NCI-H526 treated with DMSO at 0.1 percent for 48 hours (cell line): ENCODE results near the gene PCDH9.
"Not testable (repeated sequence)": the region's sequence is repeated elsewhere in the genome, so short reads cannot be mapped to it uniquely, and the experiment has no call there.

Experiments
- DNase-seq: peaks from one replicate; lab custom pipeline; 2025; lab: John Stamatoyannopoulos, UW

Gene PCDH9

GRCh38 chr13:66657165-66657881, 572.8 kb downstream of the PCDH9 start:
- DNase-seq = no peak

- DNase-seq = no peak
Measured at GRCh38 chr13:66655847-66656454, 574.2 kb downstream of the PCDH9 start.

DNA sequence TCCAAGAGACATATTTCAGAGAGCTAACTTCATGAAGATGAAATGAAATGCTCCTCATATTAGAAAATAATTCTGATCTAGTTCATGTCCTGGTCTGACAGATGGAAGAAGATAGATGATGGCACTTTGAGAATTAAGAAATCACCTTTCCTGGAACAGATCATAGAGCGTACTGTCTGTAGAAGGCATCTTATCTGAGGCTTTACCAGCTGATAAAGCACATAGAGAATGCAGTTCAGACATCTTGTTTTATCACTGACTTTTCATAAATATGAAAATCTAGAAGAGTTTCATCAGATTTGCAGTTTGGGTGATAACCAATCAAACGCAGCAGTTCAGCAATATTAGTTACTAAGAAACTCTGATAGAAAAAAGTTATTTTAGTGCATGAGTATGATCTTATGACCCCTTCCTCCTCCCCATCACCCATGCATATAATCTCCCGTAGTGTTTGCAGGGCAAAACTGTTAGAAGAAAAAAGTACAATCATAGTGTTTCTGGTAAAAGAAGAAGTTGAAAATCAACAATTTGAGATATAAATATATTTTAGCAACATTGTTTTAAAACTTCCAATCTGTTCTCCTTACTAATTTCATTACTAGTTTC, 585.2 kb downstream of the PCDH9 start:
- DNase-seq = no peak

GRCh38 chr13:66640231-66640630, 589.9 kb downstream of the PCDH9 start:
- no peak for DNase-seq

DNA sequence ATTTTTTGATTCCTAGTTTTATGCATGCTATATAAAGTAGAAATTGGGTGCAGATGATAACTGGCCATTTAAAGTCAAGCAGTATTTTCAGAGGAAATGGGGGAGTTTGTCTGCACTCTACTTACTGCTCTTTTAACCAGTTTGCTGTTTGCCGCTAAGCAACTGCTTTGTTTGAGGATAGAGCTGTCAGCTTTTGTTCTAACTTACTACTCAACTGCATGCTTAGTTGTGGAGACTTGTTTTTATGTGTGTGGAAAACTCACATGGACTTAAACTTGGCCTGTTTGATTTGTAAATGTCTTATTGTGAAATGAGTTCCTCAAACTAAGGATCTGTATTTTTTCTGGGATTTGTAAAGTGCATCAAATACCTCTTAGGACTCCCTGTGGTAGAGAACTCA, 591.1 kb downstream of the PCDH9 start:
- DNase-seq = no peak

- no peak for DNase-seq
Measured at GRCh38 chr13:66635526-66635925, 594.6 kb downstream of the PCDH9 start.

DNA sequence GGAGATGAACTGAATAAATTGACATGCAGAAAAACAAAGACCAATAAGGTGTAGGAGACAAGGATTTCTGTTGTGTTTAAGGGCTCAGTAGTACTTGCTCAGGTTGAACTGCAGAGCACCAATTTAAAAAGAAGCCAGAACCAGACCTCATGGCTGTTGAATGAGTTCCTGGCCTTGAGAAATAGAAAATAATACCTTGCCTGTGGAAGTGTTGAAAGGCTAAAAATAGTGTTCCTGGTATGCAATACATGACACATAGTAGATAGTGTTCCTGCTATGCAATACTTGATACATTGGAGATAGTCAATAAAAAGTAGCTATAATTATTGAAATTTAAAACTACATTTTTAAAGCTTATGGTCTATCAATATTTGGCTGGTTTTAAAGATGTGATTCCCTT, 595.8 kb downstream of the PCDH9 start:
- no peak for DNase-seq

DNA sequence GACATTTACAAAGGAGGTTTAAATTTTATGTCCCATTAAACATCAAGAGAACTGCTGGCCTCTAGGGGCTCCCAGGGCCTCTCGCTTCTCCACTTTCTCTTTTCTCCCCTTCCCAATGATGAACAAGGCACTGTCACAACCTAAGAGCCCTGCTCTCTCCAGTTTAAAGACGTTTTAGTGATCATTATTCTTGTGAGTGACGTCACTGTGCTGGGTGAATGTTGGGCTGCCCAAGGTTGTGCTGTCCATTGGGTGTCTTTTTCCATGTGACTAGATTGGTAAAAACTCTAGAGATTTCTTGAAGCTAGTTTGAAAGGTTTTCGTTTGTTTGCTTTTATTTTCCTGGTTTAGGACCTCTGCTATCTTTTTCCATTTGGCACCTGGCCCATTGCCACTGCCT, 602.6 kb downstream of the PCDH9 start:
- DNase-seq = no peak

GRCh38 chr13:66624302-66624701, 605.8 kb downstream of the PCDH9 start:
- DNase-seq = no peak

DNA sequence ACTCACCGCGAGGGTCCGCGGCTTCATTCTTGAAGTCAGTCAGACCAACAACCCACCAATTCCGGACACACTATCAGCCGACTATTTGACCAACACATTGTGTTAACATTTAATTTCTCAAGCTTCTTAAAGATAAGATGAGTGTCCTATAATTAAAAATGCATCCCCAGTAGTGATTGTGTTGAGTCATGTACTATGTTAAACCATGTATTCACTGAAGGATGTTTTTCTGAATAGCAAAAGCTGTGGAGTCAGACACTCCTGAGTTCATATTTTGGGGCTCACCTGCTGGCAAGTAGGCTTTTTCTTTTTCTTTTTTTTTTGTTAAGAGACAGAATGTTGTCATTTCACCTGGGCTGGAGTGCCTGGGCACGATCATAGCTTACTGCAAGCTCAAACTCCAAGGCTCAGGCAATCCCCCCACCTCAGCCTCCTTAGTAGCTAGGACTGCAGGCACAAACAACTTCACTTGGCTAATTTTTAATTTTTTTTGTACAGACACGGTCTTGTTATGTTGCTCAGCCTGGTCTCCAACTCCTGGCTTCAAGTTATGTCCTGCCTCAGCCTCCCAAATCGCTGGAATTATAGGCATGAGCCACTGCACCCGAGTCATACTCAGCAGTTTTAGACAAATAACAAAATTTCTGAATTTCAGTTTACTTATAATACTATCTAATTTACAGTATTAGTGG, 606.9 kb downstream of the PCDH9 start:
- no peak for DNase-seq

GRCh38 chr13:66621906-66622447, 608.2 kb downstream of the PCDH9 start:
- not testable (repeated sequence) for DNase-seq

DNA sequence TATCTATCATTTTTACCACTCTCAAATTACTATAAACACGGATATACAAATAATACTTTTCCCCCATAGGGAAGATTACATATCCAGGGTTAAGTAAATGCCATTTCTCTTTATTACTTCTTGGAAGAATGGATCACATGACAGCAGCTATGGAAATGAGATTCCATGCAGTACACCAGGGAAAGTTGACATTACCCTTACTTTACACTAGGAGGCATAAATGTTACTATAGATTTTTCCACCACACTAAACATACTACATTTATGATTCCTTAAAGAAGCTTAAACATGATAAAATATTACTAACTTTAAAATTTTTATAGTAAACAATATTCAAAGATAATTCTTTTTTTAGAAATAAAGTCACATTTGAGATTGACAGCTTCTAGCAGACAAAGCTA, 611.4 kb downstream of the PCDH9 start:
- peak; percentile 49 for DNase-seq

- DNase-seq = no peak
Measured at GRCh38 chr13:66617786-66618185, 612.4 kb downstream of the PCDH9 start.

- no peak for DNase-seq
Measured at GRCh38 chr13:66612983-66613382, 617.2 kb downstream of the PCDH9 start.

DNA sequence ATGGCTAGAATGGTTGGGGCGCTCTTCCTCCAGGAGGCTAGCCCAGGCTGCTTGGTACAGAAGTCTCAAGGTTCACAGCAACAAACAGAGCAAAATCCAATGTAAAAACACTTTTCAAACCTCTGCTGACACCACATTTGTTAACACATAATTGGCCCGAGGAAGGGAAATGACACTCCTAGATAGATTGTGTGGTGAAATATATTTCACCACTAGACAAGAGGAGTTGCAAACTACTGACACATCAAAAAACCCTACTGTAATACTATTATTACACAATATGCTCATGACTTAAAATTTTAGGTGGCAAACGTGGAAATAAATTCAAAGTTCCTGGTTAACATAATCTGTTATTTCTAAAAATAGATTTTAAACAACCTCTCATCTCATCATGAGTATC, 643.6 kb downstream of the PCDH9 start:
- DNase-seq = no peak

DNA sequence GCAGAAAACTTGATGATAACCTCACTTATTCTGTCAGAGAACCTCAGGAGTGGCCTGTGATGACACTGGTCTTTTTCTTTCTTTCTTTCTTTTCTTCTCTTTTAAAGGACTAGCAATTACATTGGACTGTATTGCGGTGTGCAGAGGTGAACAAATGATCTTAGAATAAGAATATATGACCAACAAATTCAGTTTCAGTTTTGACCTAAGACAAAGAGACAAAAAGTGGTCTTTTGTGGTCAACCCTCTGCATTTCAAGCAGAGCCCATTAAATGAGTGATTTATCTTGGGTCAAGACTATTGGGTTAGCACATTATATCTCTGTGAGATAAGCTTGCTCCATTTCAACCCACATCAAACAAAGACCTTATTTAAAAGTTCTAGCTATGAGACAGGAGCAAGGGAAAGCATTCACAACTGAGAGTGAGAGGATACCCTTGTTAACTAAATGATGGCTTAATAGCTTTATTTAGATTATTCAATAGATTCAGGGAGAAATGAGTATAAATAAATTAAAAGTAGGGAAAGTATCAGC, 644.4 kb downstream of the PCDH9 start:
- no peak for DNase-seq

GRCh38 chr13:66581675-66582074, 648.5 kb downstream of the PCDH9 start:
- no peak for DNase-seq

DNA sequence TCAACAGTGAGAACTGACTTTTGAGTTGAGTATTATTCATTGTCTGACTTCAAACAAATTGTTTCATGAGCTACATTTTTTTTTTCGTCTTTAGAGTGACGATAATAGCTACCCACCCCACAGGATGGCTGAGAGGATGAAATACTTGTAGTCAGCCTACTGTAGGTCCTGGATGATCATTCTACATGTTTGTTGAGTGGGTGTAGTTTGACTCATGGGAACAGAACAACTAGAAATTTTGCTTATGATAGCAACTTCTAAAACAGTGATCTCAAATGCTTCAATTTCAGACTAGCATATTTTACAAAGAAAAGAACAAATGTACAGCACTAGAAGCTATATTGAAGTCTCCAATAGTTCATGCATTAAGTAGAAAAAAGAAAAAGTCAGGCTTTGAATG, 651.8 kb downstream of the PCDH9 start:
- DNase-seq = no peak

DNA sequence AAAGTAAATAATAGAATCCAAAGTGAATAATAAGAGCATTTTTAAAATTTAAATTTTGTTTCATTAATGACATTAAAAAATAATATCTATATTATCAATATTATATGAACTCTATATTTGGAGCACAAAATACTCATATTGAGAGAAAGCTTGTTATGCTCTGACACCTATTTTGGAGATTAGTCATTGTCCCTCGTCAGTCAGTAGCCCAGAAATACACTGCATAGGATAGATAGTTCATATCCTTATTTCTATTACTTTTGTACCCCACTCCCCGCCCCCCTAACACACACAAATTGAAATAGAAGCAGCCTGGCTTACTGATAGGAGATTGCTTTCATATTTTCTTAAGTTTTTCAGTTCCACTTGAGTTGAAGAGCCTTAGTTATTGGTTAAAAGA, 652.8 kb downstream of the PCDH9 start:
- no peak for DNase-seq

GRCh38 chr13:66576381-66576780, 653.8 kb downstream of the PCDH9 start:
- DNase-seq = no peak

DNA sequence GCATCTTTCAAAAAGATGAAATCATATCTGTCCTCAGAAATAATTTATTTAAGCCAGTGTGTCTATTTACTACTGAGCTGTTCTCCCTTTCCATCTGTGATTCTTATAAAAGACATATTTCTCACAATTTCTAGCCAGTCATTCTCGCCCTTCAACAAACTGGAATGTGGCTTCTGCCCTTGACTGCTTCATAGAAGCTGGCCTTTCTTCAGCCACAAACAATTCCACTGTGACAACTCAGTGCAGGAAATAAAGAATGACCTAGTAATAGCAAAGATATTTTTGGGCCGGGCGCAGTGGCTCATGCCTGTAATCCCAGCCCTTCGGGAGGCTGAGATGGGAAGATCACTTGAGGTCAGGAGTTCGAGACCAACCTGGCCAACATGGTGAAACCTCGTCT, 655.5 kb downstream of the PCDH9 start:
- no peak for DNase-seq

DNA sequence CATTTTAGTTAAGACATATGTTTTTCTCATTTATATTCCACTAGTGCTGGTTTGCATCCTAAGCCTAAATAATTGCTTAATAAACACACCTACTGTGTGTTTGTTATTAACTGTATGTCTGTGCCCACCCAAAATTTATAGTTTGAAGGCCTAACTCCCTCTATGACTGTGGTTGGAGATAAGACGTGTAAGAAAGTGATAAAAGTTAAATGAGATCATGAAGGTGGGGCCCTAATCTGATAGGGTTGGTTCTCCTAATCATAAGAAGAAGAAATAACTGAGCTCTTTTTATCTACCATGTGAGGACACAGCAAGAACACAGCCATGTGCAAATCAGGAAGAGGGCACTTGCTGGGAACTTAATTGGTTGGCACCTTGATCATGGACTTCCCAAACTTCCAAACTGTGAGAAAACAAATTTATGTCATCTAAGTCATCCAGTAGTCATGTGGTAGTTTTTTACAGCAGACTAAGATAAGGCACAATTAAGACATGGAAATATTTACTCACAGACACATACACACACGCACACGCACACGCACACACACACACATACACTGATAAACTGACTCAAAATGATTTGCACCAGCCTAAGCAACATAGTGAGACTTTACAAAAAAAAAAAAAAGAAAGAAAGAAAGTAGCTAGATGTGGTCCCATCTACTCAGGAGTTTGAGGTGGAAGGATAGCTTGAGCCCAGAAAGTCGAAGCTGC, 662.1 kb downstream of the PCDH9 start:
- DNase-seq = no peak
